ENCODE results near the gene KRTAP20-1.

Gene KRTAP20-1

DNA sequence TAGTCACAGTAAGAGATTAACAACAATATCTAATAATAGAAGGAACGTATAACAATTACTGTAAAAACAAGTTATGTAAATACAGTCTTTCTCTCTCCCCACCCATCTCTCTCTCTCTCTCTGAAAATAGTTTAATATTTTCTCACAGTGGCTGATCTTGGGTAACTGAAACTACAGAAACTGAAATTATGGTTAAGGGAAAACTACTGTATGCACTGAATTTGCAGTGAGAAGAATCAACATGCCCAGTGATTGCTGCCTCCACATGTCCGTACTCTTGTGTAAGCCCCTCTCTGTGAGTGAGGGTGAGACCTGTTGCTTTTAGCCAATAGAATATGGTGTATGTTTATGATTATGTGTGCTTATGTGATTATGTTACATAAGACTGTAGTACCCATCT is 4.1 kb upstream of the KRTAP20-1 start:
- no peak overlapping the region for H3K4me3 ChIP-seq (ENCODE audit: low read depth, low read length)
- no peaks in the 10 kb centered on the region for H3K36me3 ChIP-seq (ENCODE audit: insufficient read depth, low read length)
- H3K27me3 ChIP-seq (ENCODE audit: insufficient read depth, low read length), result no peaks in the 10 kb centered on the region
- H2AFZ ChIP-seq (ENCODE audit: low read length, unreplicated experiment), result no peak overlapping the region
- H3K27ac ChIP-seq (ENCODE audit: low read depth, low read length), result no peak overlapping the region
- H3K4me1 ChIP-seq (ENCODE audit: control insufficient read depth, insufficient read depth, low read length, unreplicated experiment), result no peaks in the 10 kb centered on the region
- no peaks in the 10 kb centered on the region for H3K79me2 ChIP-seq (ENCODE audit: control insufficient read depth, insufficient read depth, low read length, unreplicated experiment)

DNA sequence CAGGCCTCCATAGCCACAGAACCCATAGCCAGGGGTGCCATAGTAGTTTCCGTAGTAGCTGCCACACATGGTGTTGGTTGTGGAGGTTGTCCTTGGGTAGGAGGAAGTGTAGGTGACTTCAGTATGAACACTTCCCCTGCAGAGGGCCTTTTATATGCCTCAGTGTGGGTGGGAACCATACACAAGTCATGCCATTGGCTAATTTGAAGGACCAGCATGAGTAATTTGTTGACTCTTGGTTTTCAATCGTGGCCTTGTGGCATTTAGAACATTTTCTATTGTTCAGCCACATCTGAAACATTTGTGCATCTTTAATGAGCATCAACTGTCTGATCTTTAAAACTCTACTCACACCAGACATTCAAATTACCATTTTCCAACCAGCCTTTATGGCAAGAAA is 2.4 kb upstream of the KRTAP20-1 start, which contains the start of gene KRTAP6-1:
TSS of gene KRTAP6-1 (minus strand) at position 95 of the 400 bp plus-strand sequence. CDS start at position 69, 26 bp downstream.
- Histone ChIP-seq H2AFZ (ENCODE audit: low read length, unreplicated experiment) (no peak within 1 kb of the TSS), H3K79me2 (ENCODE audit: control insufficient read depth, insufficient read depth, low read length, unreplicated experiment) (no peaks in the 10 kb centered on the region), H3K27me3 (ENCODE audit: insufficient read depth, low read length) (no peaks in the 10 kb centered on the region), H3K27ac (ENCODE audit: low read depth, low read length) (no peak within 1 kb of the TSS), H3K4me3 (ENCODE audit: low read depth, low read length) (no peak within 1 kb of the TSS), H3K4me1 (ENCODE audit: control insufficient read depth, insufficient read depth, low read length, unreplicated experiment) (no peaks in the 10 kb centered on the region), H3K36me3 (ENCODE audit: insufficient read depth, low read length) (no peaks in the 10 kb centered on the region)

DNA sequence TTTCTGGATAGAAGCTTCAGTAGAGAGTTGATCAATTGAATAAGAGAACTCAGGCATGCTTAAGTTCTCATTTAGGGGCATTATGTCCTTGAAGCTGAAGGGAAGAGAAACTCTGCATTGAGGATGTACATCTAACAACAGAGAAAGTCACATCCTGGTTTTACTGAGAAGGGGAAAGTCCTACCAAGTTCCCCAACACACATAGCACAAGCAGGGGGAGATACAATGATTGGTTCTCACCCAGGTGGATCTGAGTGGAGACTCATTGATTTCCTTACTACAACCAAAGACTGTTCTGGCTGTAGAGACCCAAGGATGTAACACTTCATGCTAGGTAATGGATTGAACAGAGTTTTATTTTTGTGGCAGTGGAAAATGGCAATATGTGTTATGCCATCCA is 1.0 kb upstream of the KRTAP20-1 start:
- Histone ChIP-seq H3K27me3 (ENCODE audit: insufficient read depth, low read length) (no peaks in the 10 kb centered on the region), H3K79me2 (ENCODE audit: control insufficient read depth, insufficient read depth, low read length, unreplicated experiment) (no peaks in the 10 kb centered on the region), H3K4me3 (ENCODE audit: low read depth, low read length) (no peak overlapping the region), H3K4me1 (ENCODE audit: control insufficient read depth, insufficient read depth, low read length, unreplicated experiment) (no peaks in the 10 kb centered on the region), H3K36me3 (ENCODE audit: insufficient read depth, low read length) (no peaks in the 10 kb centered on the region), H3K27ac (ENCODE audit: low read depth, low read length) (no peak overlapping the region), H2AFZ (ENCODE audit: low read length, unreplicated experiment) (no peak overlapping the region)

DNA sequence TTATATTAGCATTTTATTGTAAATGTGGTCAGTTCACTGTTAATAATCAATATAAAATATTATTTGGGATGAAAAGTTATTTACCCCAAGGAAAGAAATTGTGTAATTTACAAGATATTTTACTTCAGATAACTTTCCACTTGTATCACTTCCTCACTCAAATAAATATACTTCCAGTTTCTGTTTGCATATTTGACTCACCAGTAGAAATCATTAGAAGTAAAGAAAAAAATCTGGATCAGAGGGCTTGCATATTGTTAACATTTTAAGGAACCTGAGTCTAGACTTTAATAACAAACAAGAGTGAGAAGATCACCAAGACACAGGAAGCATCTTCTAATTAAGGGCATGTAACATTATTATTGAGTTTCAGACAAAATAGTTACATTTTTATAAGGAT is 3.9 kb downstream of the KRTAP20-1 start:
- Histone ChIP-seq H3K27me3 (ENCODE audit: insufficient read depth, low read length) (no peaks in the 10 kb centered on the region), H3K4me3 (ENCODE audit: low read depth, low read length) (no peak overlapping the region), H3K79me2 (ENCODE audit: control insufficient read depth, insufficient read depth, low read length, unreplicated experiment) (no peaks in the 10 kb centered on the region), H3K27ac (ENCODE audit: low read depth, low read length) (no peak overlapping the region), H3K4me1 (ENCODE audit: control insufficient read depth, insufficient read depth, low read length, unreplicated experiment) (no peaks in the 10 kb centered on the region), H2AFZ (ENCODE audit: low read length, unreplicated experiment) (no peak overlapping the region), H3K36me3 (ENCODE audit: insufficient read depth, low read length) (no peaks in the 10 kb centered on the region)

DNA sequence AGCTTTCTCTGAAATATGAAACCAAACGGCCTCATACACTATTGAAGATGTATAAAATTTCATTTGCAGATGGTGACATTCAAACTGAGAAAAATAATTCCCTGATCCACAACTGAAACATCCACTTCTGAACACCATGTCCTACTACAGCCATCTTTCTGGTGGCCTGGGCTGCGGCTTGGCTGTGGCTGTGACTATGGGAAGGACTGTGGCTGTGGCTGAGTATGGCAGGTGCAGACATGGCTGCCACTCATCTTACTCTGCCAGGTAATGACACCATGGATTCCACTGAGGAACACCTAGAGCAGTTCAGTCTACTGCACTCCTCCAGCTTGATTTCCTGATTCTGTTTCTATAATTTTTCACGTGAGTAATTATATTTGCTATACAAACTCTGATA is 4.3 kb downstream of the KRTAP20-1 start, which contains the start of gene KRTAP20-4:
TSS of gene KRTAP20-4 (plus strand) at position 106 of the 400 bp plus-strand sequence.
- Histone ChIP-seq H3K27me3 (ENCODE audit: insufficient read depth, low read length) (no peaks in the 10 kb centered on the region), H3K4me1 (ENCODE audit: control insufficient read depth, insufficient read depth, low read length, unreplicated experiment) (no peaks in the 10 kb centered on the region), H3K36me3 (ENCODE audit: insufficient read depth, low read length) (no peaks in the 10 kb centered on the region), H2AFZ (ENCODE audit: low read length, unreplicated experiment) (no peak within 1 kb of the TSS), H3K79me2 (ENCODE audit: control insufficient read depth, insufficient read depth, low read length, unreplicated experiment) (no peaks in the 10 kb centered on the region), H3K4me3 (ENCODE audit: low read depth, low read length) (no peak within 1 kb of the TSS), H3K27ac (ENCODE audit: low read depth, low read length) (no peak within 1 kb of the TSS)

DNA sequence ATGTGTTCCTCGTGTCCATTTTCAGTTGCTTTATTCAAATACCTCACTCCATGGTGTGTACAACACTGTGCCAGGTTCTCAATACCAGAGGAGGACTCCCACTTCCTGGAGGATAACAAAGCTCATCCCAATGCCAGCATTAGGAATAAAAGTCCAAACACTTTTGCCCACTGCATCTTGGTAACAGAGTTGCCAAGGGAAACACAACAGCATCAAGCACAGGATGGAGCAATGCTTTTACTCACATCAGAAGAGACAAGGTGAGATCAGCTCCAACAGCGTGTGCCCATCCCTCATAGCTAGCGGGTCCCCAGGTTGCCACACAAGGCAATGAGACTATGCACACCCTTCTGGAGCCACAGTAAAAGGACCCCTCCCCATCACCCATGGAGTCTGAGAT is 7.1 kb downstream of the KRTAP20-1 start:
- Histone ChIP-seq H3K27me3 (ENCODE audit: insufficient read depth, low read length) (no peaks in the 10 kb centered on the region), H3K79me2 (ENCODE audit: control insufficient read depth, insufficient read depth, low read length, unreplicated experiment) (no peaks in the 10 kb centered on the region), H3K36me3 (ENCODE audit: insufficient read depth, low read length) (no peaks in the 10 kb centered on the region), H3K4me1 (ENCODE audit: control insufficient read depth, insufficient read depth, low read length, unreplicated experiment) (no peaks in the 10 kb centered on the region), H3K27ac (ENCODE audit: low read depth, low read length) (no peak overlapping the region), H2AFZ (ENCODE audit: low read length, unreplicated experiment) (no peak overlapping the region), H3K4me3 (ENCODE audit: low read depth, low read length) (no peak overlapping the region)

DNA sequence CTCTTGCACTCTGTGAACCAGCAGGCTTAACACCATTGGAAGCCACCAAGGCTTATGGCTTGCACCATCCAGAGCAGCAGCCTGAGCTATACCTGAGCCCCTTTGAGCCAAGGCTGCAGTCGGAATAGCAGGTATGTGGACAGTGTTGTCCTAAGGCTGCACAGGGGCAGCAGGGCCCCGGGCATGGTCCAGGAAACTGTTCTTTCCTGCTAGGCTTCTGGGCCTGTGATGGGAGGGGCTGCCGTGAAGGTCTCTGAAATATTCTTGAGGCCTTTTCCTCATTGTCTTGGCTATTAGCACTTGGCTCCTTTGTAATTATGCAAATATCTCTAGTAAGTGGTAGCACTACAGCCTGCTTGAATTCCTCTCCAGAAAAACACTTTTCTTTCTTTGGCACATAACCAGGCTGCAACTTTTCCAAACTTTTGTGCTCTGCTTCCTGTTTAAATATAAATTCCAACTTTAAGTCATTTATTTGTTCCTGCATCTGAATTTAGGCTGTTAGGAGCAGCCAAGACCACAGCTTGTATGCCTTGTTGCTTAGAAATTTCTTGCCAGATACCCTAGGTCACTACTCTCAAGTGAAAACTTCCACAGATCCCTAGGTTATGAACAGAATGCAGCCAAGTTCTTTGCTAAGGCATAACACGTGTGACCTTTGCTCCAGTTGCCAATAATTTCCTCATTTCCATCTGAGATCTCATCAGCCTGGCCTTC is 9.4 kb downstream of the KRTAP20-1 start:
- Histone ChIP-seq H2AFZ (ENCODE audit: low read length, unreplicated experiment) (no peak overlapping the region), H3K36me3 (ENCODE audit: insufficient read depth, low read length) (no peaks in the 10 kb centered on the region), H3K4me3 (ENCODE audit: low read depth, low read length) (no peak overlapping the region), H3K27ac (ENCODE audit: low read depth, low read length) (no peak overlapping the region), H3K79me2 (ENCODE audit: control insufficient read depth, insufficient read depth, low read length, unreplicated experiment) (no peaks in the 10 kb centered on the region), H3K4me1 (ENCODE audit: control insufficient read depth, insufficient read depth, low read length, unreplicated experiment) (no peaks in the 10 kb centered on the region), H3K27me3 (ENCODE audit: insufficient read depth, low read length) (no peaks in the 10 kb centered on the region)

DNA sequence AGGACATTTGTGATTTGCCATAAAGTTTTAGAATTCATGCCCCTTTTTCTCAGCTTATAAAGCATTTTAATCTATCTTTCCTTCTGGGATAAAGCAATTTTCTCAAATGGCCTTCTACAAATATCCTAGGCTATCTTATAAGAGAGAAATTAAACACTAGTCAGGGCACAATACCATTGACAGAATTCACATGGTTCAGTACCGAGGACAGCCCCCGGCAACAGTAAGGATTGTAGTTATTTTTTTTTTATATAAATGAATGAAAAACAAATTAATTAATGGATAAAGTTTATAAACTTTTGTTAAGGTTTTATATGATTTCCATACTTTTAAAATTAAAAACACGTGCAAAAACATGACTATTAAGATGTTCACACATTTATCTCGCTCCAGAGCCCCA is 11.9 kb downstream of the KRTAP20-1 start:
- Histone ChIP-seq H3K27ac (ENCODE audit: low read depth, low read length) (no peak overlapping the region), H3K79me2 (ENCODE audit: control insufficient read depth, insufficient read depth, low read length, unreplicated experiment) (no peaks in the 10 kb centered on the region), H3K4me1 (ENCODE audit: control insufficient read depth, insufficient read depth, low read length, unreplicated experiment) (no peaks in the 10 kb centered on the region), H3K27me3 (ENCODE audit: insufficient read depth, low read length) (no peaks in the 10 kb centered on the region), H3K36me3 (ENCODE audit: insufficient read depth, low read length) (no peaks in the 10 kb centered on the region), H3K4me3 (ENCODE audit: low read depth, low read length) (no peak overlapping the region), H2AFZ (ENCODE audit: low read length, unreplicated experiment) (no peak overlapping the region)

DNA sequence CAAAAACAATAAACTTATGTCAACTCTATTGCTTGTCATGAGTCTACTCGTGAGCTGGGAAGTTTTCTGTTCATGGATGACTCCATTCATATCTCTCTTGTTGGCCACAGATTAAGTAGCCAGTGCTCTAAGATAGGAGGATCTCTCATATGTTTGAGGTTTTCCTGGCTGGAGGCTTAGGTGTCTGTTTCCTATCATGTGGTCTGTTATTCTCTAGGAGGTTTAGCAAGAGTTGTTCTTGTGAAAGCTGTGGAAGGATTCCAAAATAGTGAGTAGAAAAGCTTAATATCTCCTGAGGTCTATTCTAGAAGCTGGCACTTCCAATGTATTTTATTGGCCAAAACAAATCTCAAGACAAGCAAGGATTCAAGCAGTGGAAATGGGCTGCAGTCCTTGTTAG is 13.0 kb downstream of the KRTAP20-1 start:
- no peaks in the 10 kb centered on the region for H3K79me2 ChIP-seq (ENCODE audit: control insufficient read depth, insufficient read depth, low read length, unreplicated experiment)
- no peak overlapping the region for H2AFZ ChIP-seq (ENCODE audit: low read length, unreplicated experiment)
- H3K27me3 ChIP-seq (ENCODE audit: insufficient read depth, low read length), result no peaks in the 10 kb centered on the region
- H3K4me1 ChIP-seq (ENCODE audit: control insufficient read depth, insufficient read depth, low read length, unreplicated experiment), result no peaks in the 10 kb centered on the region
- no peaks in the 10 kb centered on the region for H3K36me3 ChIP-seq (ENCODE audit: insufficient read depth, low read length)
- no peak overlapping the region for H3K4me3 ChIP-seq (ENCODE audit: low read depth, low read length)
- H3K27ac ChIP-seq (ENCODE audit: low read depth, low read length), result no peak overlapping the region

DNA sequence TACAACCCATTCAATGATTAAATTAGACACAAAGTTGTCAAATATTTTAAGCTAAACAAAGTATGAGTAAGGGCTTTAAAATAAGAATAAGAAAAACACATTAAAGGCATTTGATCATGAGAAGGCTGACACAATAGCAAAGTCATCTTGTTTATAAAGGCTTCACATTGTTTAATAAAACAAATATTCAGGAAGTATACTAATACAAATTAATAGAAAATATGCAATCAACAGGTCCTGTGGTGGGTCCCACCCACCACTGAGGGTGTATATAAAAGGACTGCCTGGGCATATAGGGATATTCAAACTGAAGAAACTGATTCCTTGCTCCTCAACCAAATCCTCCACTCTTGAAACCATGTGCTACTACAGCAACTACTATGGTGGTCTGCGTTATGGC is 18.7 kb downstream of the KRTAP20-1 start, which contains the start of gene KRTAP20-2:
TSS of gene KRTAP20-2 (plus strand) at position 301 of the 400 bp plus-strand sequence. CDS start at position 359, 58 bp downstream.
- no peaks in the 10 kb centered on the region for H3K27me3 ChIP-seq (ENCODE audit: insufficient read depth, low read length)

DNA sequence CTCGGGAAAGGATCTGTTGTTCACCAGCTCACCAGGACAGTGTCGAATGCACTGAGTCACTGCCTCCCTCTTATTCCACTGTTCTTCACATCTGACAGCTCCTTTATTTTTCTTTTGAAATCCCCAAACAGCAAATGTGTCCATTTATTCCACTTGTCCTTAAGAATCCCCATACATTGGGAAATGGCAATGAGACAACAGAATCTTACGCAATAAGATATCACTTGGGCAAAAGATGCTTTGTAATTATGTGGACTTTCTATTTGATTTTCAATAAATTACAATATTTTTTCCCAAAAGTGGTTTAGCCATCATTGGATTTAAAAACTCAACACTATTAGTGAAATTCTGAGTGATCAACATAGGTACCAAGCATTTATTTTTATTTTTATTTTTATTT is 22.5 kb downstream of the KRTAP20-1 start:
- Histone ChIP-seq H3K79me2 (ENCODE audit: control insufficient read depth, insufficient read depth, low read length, unreplicated experiment) (no peaks in the 10 kb centered on the region), H3K4me1 (ENCODE audit: control insufficient read depth, insufficient read depth, low read length, unreplicated experiment) (no peaks in the 10 kb centered on the region), H2AFZ (ENCODE audit: low read length, unreplicated experiment) (no peak overlapping the region), H3K4me3 (ENCODE audit: low read depth, low read length) (no peak overlapping the region), H3K27ac (ENCODE audit: low read depth, low read length) (no peak overlapping the region), H3K36me3 (ENCODE audit: insufficient read depth, low read length) (no peaks in the 10 kb centered on the region), H3K27me3 (ENCODE audit: insufficient read depth, low read length) (no peaks in the 10 kb centered on the region)

More for the DNA sequence above, 18.7 kb downstream of the KRTAP20-1 start, which contains the start of gene KRTAP20-2:
- no peak within 1 kb of the TSS for H2AFZ ChIP-seq (ENCODE audit: low read length, unreplicated experiment)
- no peak within 1 kb of the TSS for H3K4me3 ChIP-seq (ENCODE audit: low read depth, low read length)
- H3K4me1 ChIP-seq (ENCODE audit: control insufficient read depth, insufficient read depth, low read length, unreplicated experiment), result no peaks in the 10 kb centered on the region
- H3K79me2 ChIP-seq (ENCODE audit: control insufficient read depth, insufficient read depth, low read length, unreplicated experiment), result no peaks in the 10 kb centered on the region
- H3K36me3 ChIP-seq (ENCODE audit: insufficient read depth, low read length), result no peaks in the 10 kb centered on the region
- H3K27ac ChIP-seq (ENCODE audit: low read depth, low read length), result no peak within 1 kb of the TSS

Data from ACC112 (cell line).